ENCODE measurements around the gene APOE. TPM values are rescaled to one million over a fixed set of nuclear protein-coding genes. Genes with fewer than 3 reads are reported as not detected.

Gene APOE
- total RNA-seq, 4 donors from 2014 or later: 199 to 635 (median 313) TPM

GRCh38 chr19:44894052-44894400 lies 11.6 kb upstream of the APOE start:
- H3K36me3 ChIP-seq: peaks cover 31 to 34% of the 10 kb centered on the region in 2 donors
- H3K27me3 ChIP-seq: no peaks in the 10 kb centered on the region
- H3K4me3 ChIP-seq (replicated peaks in 1 of 3): no peak overlapping the region
- no peaks in the 10 kb centered on the region for H3K9me3 ChIP-seq
- H3K27ac ChIP-seq: no peak overlapping the region
- no peak for DNase-seq
- WGBS, 2 donors: 96 to 100% methylated on average over 6 of the region's 6 CpGs
- H3K4me1 ChIP-seq: peaks cover 13 to 18% of the 10 kb centered on the region in 2 donors
- intact Hi-C loops (cut with DNase I): no loop called here
- TF ChIP-seq CTCF (IDR thresholded peaks at IDR 0.05) (no peak), POLR2A (IDR thresholded peaks at IDR 0.05) (no peak)

GRCh38 chr19:44894946-44895345 lies 10.7 kb upstream of the APOE start:
- H3K4me1 ChIP-seq: peaks cover 10 to 14% of the 10 kb centered on the region in 2 donors
- intact Hi-C loops (cut with DNase I): no loop called here
- no peak for DNase-seq
- no peaks in the 10 kb centered on the region for H3K27me3 ChIP-seq
- H3K9me3 ChIP-seq: no peaks in the 10 kb centered on the region
- TF ChIP-seq POLR2A (IDR thresholded peaks at IDR 0.05) (no peak), CTCF (IDR thresholded peaks at IDR 0.05) (no peak)
- WGBS, 2 donors: 72 to 78% methylated on average over 9 of the region's 9 CpGs
- no peak overlapping the region for H3K27ac ChIP-seq
- H3K4me3 ChIP-seq (replicated peaks in 1 of 3): no peak overlapping the region
- H3K36me3 ChIP-seq: peaks cover 34 to 36% of the 10 kb centered on the region in 2 donors

GRCh38 chr19:44897835-44898234 lies 7.8 kb upstream of the APOE start:
- Histone ChIP-seq H3K4me1 (no peaks in the 10 kb centered on the region), H3K27me3 (no peaks in the 10 kb centered on the region), H3K9me3 (no peaks in the 10 kb centered on the region), H3K36me3 (peaks cover 34 to 56% of the 10 kb centered on the region in 2 donors), H3K4me3 (replicated peaks in 1 of 3) (no peak overlapping the region), H3K27ac (no peak overlapping the region)
- TF ChIP-seq CTCF (IDR thresholded peaks at IDR 0.05) (no peak), POLR2A (IDR thresholded peaks at IDR 0.05) (no peak)
- 86 to 94% methylated on average over 6 to 8 of the region's 8 CpGs for WGBS, 2 donors
- no peak for DNase-seq
- intact Hi-C loops (cut with DNase I): no loop called here

GRCh38 chr19:44900328-44901244 lies 5.0 kb upstream of the APOE start:
- no peak overlapping the region for H3K27ac ChIP-seq
- no peak overlapping the region for H3K4me3 ChIP-seq (replicated peaks in 1 of 3)
- peaks cover 3% of the 10 kb centered on the region for H3K27me3 ChIP-seq
- WGBS, 2 donors: 93 to 94% methylated on average over 8 to 10 of the region's 19 CpGs
- peaks cover 11 to 40% of the 10 kb centered on the region in 2 donors for H3K36me3 ChIP-seq
- peaks cover 0 to 7% of the 10 kb centered on the region in 2 donors for H3K4me1 ChIP-seq
- intact Hi-C loops (cut with DNase I): no loop called here
- no peak for DNase-seq
- H3K9me3 ChIP-seq: no peaks in the 10 kb centered on the region
- TF ChIP-seq CTCF (IDR thresholded peaks at IDR 0.05): no peak
- TF ChIP-seq POLR2A (IDR thresholded peaks at IDR 0.05): no peak

GRCh38 chr19:44903216-44903601 lies 2.4 kb upstream of the APOE start:
- intact Hi-C loops (cut with DNase I): no loop called here
- TF ChIP-seq POLR2A (IDR thresholded peaks at IDR 0.05) (no peak), CTCF (IDR thresholded peaks at IDR 0.05) (no peak)
- DNase-seq: no peak

More at GRCh38 chr19:44903216-44903601, 2.4 kb upstream of the APOE start:
- H3K27me3 ChIP-seq: peaks cover 4% of the 10 kb centered on the region
- WGBS, 2 donors: 69 to 72% methylated on average over 12 to 13 of the region's 15 CpGs
- H3K9me3 ChIP-seq: no peaks in the 10 kb centered on the region
- no peak overlapping the region for H3K4me3 ChIP-seq (replicated peaks in 1 of 3)
- peaks cover 0 to 30% of the 10 kb centered on the region in 2 donors for H3K36me3 ChIP-seq
- peaks cover 0 to 8% of the 10 kb centered on the region in 2 donors for H3K4me1 ChIP-seq
- H3K27ac ChIP-seq: no peak overlapping the region

Measured in thyroid gland (tissue), 4 donors.